ENCODE measurements around the gene TSC2. TPM values are rescaled to one million over a fixed set of nuclear protein-coding genes. Genes with fewer than 3 reads are reported as not detected.

TSC2 gene
- total RNA-seq, 1 experiment from 2014 or later, result 134 TPM

DNA sequence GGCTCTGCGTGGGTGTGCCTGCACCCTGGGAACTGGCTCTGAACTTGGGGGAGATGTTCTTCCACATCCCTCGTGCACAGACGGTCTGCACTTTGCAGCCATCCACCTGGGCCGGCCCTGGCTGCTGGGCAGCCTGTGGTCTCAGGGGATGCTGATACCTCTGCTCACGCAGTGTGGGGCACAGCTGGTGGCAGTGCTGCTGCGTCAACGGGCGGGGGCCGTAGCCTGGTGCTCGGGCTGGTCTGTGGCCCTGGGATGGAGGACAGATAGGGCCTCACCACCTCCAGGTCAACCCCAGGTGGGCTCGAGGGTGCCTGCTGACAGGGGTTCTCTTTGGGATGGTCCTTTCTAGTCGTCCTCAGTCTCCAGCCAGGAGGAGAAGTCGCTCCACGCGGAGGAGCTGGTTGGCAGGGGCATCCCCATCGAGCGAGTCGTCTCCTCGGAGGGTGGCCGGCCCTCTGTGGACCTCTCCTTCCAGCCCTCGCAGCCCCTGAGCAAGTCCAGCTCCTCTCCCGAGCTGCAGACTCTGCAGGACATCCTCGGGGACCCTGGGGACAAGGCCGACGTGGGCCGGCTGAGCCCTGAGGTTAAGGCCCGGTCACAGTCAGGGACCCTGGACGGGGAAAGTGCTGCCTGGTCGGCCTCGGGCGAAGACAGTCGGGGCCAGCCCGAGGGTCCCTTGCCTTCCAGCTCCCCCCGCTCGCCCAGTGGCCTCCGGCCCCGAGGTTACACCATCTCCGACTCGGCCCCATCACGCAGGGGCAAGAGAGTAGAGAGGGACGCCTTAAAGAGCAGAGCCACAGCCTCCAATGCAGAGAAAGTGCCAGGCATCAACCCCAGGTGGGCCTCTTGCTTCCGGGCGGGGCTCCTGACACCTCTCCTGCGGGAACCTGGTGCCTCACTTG lies 36.3 kb downstream of the TSC2 start:
- no peak overlapping the region for H3K4me3 Mint-ChIP-seq
- DNase-seq (ENCODE audit: low spot score) (no peak), ATAC-seq (no peak)
- H3K27ac Mint-ChIP-seq, result no peak overlapping the region
- H3K36me3 Mint-ChIP-seq, result peaks cover 3% of the 10 kb centered on the region; the same call in 1 of the 2 replicates
- ChIA-PET POLR2A (interaction anchor here (0.9 kb wide), 1 partner anchor 61 kb away, joined by 3 read pairs; no protein-coding TSS in a partner anchor), CTCF (interaction anchor here (1.1 to 2.4 kb wide), 2 partner anchors 68 to 80 kb away, joined by 4 to 11 read pairs; no protein-coding TSS in a partner anchor)
- no peaks in the 10 kb centered on the region for H3K4me1 Mint-ChIP-seq
- H3K9me3 Mint-ChIP-seq, result no peaks in the 10 kb centered on the region
- H3K27me3 Mint-ChIP-seq (ENCODE audit: low read depth), result no peaks in the 10 kb centered on the region
- TF ChIP-seq, protein P1, sequence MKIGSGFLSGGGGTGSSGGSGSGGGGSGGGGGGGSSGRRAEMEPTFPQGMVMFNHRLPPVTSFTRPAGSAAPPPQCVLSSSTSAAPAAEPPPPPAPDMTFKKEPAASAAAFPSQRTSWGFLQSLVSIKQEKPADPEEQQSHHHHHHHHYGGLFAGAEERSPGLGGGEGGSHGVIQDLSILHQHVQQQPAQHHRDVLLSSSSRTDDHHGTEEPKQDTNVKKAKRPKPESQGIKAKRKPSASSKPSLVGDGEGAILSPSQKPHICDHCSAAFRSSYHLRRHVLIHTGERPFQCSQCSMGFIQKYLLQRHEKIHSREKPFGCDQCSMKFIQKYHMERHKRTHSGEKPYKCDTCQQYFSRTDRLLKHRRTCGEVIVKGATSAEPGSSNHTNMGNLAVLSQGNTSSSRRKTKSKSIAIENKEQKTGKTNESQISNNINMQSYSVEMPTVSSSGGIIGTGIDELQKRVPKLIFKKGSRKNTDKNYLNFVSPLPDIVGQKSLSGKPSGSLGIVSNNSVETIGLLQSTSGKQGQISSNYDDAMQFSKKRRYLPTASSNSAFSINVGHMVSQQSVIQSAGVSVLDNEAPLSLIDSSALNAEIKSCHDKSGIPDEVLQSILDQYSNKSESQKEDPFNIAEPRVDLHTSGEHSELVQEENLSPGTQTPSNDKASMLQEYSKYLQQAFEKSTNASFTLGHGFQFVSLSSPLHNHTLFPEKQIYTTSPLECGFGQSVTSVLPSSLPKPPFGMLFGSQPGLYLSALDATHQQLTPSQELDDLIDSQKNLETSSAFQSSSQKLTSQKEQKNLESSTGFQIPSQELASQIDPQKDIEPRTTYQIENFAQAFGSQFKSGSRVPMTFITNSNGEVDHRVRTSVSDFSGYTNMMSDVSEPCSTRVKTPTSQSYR (CRISPR knock-in tag; IDR thresholded peaks at IDR 0.05), result no peak
- TF ChIP-seq PRRX2 (CRISPR knock-in tag; IDR thresholded peaks at IDR 0.05) (no peak), ELF4 (CRISPR knock-in tag; IDR thresholded peaks at IDR 0.05; ENCODE audit: low read depth) (no peak), ZNF263 (CRISPR knock-in tag; IDR thresholded peaks at IDR 0.05; ENCODE audit: low read depth) (no peak), RELA (CRISPR knock-in tag; IDR thresholded peaks at IDR 0.05; ENCODE audit: borderline replicate concordance) (no peak), JUN (CRISPR knock-in tag; IDR thresholded peaks at IDR 0.05) (no peak), ZNF671 (CRISPR knock-in tag; IDR thresholded peaks at IDR 0.05) (no peak)
- TF ChIP-seq, protein P2, sequence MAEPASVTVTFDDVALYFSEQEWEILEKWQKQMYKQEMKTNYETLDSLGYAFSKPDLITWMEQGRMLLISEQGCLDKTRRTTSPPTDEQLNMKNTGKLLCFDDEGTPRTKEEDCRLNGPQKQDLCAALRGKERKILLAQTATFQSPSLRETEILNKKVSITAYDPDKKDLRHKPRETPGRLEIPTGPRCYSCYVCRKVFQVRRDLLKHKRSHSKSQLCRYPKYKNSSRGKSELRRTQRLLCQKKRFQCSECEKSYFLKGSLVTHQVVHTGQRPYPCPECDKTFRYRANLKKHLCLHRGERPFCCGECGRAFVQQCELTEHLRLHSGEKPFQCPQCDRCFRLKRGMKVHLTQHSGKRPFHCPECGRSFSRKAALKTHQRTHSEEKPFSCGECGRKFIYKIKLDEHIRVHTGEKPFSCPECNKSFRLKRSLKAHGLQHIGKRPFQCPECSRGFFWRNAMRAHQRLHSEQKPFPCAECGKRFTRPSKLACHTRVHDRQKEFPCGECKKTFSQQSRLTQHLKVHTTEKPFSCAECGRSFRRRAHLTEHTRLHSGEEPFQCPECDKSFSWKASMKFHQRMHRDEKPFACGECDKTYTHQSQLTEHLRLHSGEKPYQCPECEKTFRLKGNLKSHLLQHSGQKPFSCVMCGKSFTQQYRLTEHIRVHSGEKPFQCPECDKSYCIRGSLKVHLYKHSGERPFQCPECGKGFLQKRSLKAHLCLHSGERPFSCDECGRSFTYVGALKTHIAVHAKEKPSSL (CRISPR knock-in tag; conservative IDR thresholded peaks at IDR 0.05), result no peak
- TF ChIP-seq, protein P3, sequence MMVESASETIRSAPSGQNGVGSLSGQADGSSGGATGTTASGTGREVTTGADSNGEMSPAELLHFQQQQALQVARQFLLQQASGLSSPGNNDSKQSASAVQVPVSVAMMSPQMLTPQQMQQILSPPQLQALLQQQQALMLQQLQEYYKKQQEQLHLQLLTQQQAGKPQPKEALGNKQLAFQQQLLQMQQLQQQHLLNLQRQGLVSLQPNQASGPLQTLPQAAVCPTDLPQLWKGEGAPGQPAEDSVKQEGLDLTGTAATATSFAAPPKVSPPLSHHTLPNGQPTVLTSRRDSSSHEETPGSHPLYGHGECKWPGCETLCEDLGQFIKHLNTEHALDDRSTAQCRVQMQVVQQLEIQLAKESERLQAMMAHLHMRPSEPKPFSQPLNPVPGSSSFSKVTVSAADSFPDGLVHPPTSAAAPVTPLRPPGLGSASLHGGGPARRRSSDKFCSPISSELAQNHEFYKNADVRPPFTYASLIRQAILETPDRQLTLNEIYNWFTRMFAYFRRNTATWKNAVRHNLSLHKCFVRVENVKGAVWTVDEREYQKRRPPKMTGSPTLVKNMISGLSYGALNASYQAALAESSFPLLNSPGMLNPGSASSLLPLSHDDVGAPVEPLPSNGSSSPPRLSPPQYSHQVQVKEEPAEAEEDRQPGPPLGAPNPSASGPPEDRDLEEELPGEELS (CRISPR knock-in tag; IDR thresholded peaks at IDR 0.05), result no peak
- TF ChIP-seq, protein P4, sequence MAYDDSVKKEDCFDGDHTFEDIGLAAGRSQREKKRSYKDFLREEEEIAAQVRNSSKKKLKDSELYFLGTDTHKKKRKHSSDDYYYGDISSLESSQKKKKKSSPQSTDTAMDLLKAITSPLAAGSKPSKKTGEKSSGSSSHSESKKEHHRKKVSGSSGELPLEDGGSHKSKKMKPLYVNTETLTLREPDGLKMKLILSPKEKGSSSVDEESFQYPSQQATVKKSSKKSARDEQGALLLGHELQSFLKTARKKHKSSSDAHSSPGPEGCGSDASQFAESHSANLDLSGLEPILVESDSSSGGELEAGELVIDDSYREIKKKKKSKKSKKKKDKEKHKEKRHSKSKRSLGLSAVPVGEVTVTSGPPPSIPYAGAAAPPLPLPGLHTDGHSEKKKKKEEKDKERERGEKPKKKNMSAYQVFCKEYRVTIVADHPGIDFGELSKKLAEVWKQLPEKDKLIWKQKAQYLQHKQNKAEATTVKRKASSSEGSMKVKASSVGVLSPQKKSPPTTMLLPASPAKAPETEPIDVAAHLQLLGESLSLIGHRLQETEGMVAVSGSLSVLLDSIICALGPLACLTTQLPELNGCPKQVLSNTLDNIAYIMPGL (CRISPR knock-in tag; IDR thresholded peaks at IDR 0.05), result no peak
- TF ChIP-seq, protein P5, sequence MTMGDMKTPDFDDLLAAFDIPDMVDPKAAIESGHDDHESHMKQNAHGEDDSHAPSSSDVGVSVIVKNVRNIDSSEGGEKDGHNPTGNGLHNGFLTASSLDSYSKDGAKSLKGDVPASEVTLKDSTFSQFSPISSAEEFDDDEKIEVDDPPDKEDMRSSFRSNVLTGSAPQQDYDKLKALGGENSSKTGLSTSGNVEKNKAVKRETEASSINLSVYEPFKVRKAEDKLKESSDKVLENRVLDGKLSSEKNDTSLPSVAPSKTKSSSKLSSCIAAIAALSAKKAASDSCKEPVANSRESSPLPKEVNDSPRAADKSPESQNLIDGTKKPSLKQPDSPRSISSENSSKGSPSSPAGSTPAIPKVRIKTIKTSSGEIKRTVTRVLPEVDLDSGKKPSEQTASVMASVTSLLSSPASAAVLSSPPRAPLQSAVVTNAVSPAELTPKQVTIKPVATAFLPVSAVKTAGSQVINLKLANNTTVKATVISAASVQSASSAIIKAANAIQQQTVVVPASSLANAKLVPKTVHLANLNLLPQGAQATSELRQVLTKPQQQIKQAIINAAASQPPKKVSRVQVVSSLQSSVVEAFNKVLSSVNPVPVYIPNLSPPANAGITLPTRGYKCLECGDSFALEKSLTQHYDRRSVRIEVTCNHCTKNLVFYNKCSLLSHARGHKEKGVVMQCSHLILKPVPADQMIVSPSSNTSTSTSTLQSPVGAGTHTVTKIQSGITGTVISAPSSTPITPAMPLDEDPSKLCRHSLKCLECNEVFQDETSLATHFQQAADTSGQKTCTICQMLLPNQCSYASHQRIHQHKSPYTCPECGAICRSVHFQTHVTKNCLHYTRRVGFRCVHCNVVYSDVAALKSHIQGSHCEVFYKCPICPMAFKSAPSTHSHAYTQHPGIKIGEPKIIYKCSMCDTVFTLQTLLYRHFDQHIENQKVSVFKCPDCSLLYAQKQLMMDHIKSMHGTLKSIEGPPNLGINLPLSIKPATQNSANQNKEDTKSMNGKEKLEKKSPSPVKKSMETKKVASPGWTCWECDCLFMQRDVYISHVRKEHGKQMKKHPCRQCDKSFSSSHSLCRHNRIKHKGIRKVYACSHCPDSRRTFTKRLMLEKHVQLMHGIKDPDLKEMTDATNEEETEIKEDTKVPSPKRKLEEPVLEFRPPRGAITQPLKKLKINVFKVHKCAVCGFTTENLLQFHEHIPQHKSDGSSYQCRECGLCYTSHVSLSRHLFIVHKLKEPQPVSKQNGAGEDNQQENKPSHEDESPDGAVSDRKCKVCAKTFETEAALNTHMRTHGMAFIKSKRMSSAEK (CRISPR knock-in tag; IDR thresholded peaks at IDR 0.05; ENCODE audit: borderline replicate concordance), result no peak
- TF ChIP-seq, protein P6, sequence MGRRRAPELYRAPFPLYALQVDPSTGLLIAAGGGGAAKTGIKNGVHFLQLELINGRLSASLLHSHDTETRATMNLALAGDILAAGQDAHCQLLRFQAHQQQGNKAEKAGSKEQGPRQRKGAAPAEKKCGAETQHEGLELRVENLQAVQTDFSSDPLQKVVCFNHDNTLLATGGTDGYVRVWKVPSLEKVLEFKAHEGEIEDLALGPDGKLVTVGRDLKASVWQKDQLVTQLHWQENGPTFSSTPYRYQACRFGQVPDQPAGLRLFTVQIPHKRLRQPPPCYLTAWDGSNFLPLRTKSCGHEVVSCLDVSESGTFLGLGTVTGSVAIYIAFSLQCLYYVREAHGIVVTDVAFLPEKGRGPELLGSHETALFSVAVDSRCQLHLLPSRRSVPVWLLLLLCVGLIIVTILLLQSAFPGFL (CRISPR knock-in tag; IDR thresholded peaks at IDR 0.05; ENCODE audit: borderline replicate concordance), result no peak
- TF ChIP-seq, protein P7, sequence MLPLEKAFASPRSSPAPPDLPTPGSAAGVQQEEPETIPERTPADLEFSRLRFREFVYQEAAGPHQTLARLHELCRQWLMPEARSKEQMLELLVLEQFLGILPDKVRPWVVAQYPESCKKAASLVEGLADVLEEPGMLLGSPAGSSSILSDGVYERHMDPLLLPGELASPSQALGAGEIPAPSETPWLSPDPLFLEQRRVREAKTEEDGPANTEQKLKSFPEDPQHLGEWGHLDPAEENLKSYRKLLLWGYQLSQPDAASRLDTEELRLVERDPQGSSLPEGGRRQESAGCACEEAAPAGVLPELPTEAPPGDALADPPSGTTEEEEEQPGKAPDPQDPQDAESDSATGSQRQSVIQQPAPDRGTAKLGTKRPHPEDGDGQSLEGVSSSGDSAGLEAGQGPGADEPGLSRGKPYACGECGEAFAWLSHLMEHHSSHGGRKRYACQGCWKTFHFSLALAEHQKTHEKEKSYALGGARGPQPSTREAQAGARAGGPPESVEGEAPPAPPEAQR (CRISPR knock-in tag; IDR thresholded peaks at IDR 0.05), result no peak
- TF ChIP-seq, protein P8, sequence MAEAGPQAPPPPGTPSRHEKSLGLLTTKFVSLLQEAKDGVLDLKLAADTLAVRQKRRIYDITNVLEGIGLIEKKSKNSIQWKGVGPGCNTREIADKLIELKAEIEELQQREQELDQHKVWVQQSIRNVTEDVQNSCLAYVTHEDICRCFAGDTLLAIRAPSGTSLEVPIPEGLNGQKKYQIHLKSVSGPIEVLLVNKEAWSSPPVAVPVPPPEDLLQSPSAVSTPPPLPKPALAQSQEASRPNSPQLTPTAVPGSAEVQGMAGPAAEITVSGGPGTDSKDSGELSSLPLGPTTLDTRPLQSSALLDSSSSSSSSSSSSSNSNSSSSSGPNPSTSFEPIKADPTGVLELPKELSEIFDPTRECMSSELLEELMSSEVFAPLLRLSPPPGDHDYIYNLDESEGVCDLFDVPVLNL (CRISPR knock-in tag; IDR thresholded peaks at IDR 0.05; ENCODE audit: borderline replicate concordance, low read depth), result no peak
